Omental fat pad (tissue), 4 donors: Measurements from ENCODE around the gene CBLC. TPM values are rescaled to one million over a fixed set of nuclear protein-coding genes. Genes with fewer than 3 reads are reported as not detected.

ENCODE experiments used
- ATAC-seq: fragments of 150-250 bp; one replicate; pipeline ENCODE4 v1.9.1; 2016; ENCODE audit warnings: mild to moderate bottlenecking, moderate library complexity; ENCODE audit not compliant: low FRiP score
- DNase-seq: peaks from one replicate; pipeline ENCODE4 v3.0.0-alpha.2; 2019; ENCODE audit warnings: low spot score
- total RNA-seq, 4 donors: library from RNA; depleted of rRNA; stranded (reverse); fragments of >200 nt; gene quantifications; one replicate each; pipeline ENCODE4 v1.1.0, GENCODE V29; 2016
- TF ChIP-seq, protein P1 (sequence below), 3 donors: fragments of 450-650 bp; IDR thresholded peaks; one replicate each; pipeline ENCODE4 v1.5.1; 2016 to 2017; ENCODE audit warnings: antibody characterized with exemption in 3 of 3, mild to moderate bottlenecking in 3 of 3, moderate library complexity in 2 of 3

CBLC gene
- total RNA-seq, 4 donors from 2014 or later, result 0.46 TPM; not detected in 3

GRCh38 chr19:44840811-44841210, 63.1 kb downstream of the CBLC start:
- TF ChIP-seq, protein P1, sequence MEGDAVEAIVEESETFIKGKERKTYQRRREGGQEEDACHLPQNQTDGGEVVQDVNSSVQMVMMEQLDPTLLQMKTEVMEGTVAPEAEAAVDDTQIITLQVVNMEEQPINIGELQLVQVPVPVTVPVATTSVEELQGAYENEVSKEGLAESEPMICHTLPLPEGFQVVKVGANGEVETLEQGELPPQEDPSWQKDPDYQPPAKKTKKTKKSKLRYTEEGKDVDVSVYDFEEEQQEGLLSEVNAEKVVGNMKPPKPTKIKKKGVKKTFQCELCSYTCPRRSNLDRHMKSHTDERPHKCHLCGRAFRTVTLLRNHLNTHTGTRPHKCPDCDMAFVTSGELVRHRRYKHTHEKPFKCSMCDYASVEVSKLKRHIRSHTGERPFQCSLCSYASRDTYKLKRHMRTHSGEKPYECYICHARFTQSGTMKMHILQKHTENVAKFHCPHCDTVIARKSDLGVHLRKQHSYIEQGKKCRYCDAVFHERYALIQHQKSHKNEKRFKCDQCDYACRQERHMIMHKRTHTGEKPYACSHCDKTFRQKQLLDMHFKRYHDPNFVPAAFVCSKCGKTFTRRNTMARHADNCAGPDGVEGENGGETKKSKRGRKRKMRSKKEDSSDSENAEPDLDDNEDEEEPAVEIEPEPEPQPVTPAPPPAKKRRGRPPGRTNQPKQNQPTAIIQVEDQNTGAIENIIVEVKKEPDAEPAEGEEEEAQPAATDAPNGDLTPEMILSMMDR (IDR thresholded peaks at IDR 0.05), result no peak
- ATAC-seq (no peak), DNase-seq (no peak)

- TF ChIP-seq, protein P1 (IDR thresholded peaks at IDR 0.05), result no peak
- ATAC-seq, result no peak
- DNase-seq, result no peak
Measured at GRCh38 chr19:44841231-44841630, 63.5 kb downstream of the CBLC start.

- TF ChIP-seq, protein P1 (IDR thresholded peaks at IDR 0.05), result no peak
- DNase-seq (no peak), ATAC-seq (no peak)
Measured at GRCh38 chr19:44845286-44845611, 67.6 kb downstream of the CBLC start.

GRCh38 chr19:44845612-44846454, 68.1 kb downstream of the CBLC start, which contains the start of gene NECTIN2:
Gene NECTIN2 (plus strand): TSS chr19:44846297. CDS start chr19:44846526, 229 bp downstream.
- TF ChIP-seq, protein P1 (IDR thresholded peaks at IDR 0.05), result peak in 1 of 3 donors; percentile 46
- DNase-seq, result peak; percentile 100
- ATAC-seq, result peak; percentile 74

DNA sequence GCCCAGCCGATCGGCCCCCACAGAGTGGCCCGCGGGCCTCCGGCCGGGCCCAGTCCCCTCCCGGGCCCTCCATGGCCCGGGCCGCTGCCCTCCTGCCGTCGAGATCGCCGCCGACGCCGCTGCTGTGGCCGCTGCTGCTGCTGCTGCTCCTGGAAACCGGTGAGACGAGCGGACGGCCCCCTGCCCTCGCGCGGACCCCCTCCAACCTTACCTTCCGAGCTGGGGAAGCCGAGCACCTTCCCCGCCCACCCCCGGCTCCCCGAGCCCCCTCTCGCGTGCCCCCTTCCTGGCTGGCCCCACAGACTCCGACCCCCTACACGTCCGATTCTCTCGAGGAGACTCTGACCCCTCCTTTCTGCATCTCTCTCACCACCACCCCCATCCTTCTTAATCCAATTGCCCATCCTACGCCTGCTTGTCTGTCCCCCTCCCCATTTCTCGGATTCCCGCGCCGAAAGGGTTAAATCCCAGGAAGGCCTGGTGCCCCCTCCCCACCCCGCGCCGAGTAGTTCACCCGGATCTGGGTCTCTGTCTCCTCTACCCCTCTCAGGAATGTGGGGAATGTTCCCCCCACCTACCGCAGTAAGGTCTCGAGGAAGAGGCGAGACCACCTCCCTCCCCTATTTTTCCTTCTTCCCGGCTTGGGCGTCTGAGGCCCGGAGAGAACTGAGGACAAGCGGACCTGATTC, 68.9 kb downstream of the CBLC start:
- DNase-seq, result no peak
- TF ChIP-seq, protein P1 (IDR thresholded peaks at IDR 0.05), result no peak
- no peak for ATAC-seq

DNA sequence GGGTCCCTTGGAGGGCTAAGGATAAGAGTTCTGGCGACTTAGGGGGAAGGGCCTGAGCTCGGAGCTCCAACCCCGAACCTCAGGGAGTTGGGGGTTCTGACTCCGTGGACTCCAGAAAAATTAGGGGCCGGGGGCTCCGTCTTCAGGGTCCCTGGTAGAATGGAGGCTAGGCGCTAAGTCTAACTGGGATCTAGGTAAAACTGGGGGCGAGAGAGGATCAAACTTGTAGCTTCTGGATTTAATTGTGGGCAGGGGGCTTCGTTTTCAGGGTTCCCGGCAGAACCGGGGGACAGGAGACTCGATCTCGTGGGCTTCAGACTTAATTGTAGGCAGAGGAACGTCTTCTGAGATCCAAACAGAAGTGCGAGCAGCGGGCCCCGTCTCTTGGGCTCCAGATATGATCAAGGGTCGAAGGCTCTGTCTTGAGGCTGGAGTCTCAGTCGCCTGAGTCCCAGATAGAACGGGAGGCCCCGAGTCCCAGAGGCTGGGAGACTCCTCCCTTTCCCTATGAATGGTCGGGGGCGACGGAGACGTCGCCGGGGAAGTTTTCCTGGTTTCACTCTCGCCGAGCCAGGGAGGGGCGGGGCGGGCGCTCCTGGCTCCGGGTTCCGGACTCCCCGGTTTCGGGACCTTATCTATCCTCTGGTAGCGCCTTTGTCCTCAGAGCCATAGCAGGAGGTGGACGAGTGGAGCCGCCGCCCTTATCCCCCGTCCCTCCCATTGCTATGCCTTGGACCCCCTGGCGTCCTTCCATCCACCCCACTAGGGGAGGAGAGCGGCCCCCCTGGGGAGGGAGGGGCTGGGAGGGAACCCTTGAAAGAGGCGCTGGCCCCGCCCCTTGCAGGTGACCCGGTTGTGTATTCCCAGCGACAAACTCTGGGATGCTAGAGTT, 69.7 kb downstream of the CBLC start:
- peak; percentile 33 for ATAC-seq
- TF ChIP-seq, protein P1 (IDR thresholded peaks at IDR 0.05), result no peak
- peak; percentile 46 for DNase-seq
